NCI-H1048 (cell line): ENCODE measurements around the gene CDK19.
"Not testable (repeated sequence)": the region's sequence is repeated elsewhere in the genome, so short reads cannot be mapped to it uniquely, and the experiment has no call there.

Source experiments
- DNase-seq: peaks from one replicate; lab custom pipeline; 2025; lab: John Stamatoyannopoulos, UW

CDK19 gene

DNA sequence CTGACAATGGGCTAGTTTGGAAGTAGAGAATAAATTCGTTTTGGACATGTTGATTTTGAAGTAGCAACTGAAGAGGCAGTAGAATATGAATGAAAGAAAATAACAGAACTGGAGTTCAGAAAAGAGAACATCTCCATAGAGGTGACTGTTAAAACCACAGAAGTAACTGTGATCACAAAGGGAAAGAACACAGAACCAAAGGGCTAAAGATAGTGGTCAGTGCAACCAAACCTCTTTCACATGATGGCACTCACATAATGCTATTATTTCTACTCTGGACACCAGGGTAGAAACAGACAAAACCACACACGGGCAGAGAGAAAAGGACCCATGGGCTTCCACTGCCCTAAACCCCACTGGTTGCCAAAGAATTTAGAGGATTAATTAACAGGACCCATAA is 58.5 kb downstream of the CDK19 start:
- DNase-seq: no peak

DNA sequence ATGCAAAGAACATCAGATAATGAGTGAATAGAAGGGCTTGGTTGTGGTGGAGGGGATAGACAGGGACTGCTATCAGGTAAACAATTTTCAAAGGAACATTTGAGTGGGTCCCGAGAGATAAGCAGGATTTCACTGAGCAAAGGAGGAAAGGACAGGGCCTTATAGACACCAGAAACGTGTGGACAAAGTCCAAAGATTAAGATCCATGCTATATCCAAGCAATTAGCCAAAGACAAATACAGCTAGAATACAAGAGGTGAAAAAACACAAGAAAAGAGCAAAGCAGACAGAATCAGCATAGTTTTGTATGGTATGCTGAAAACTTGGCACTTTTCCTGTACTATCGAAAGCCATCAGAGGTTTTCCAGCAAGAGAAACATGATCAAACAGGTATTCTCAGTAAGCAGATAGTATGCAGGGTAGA is 59.8 kb downstream of the CDK19 start:
- DNase-seq: no peak

DNA sequence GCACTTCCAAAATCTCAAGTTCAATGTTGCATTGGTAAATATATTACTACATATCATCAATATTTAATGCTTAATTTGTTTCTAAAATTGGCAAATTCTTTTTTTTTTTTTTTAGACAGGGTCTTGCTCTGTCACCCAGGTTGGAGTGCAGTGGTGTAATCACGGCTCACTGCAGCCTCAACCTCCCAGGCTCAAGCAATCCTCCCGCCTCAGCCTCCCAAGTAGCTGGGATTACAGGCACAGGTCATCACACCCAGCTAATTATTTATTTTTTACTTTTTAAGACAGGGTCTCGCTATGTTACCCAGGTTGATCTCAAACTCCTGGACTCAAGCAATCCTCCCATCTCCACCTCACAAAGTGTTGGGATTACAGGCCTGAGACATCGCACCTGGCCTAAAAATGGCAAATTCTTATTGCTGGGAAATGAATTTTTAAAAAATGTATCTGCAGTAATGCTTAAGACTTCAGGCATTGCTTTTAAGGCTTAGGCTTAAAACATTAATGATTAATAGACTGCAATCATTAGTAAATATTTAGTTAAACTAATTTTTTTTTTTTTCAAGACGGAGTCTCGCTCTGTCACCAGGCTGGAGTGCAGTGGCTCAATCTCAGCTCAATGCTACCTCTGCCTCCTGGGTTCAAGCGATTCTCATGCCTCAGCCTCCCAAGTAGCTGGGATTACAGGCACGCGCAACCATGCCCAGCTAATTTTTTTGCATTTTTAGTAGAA is 61.2 kb downstream of the CDK19 start:
- DNase-seq: not testable (repeated sequence)

DNA sequence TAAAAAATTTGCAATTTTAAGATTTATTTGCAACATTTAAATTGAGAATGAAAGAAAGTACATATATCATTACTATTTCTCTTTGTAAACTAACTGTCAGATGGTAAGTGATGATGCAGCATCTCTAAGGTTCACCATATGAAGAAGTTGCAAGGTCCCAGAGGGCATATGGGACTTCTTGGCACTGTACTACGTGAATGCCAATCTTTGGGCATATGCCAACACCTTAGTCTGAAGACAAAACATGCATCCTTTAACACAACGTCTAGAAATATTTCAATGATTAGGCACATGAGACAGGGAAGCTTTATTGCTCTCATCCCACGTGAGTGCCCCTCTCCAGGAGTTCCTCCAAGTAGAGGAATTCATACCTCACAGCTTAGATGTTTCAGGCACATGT is 66.8 kb downstream of the CDK19 start:
- DNase-seq: no peak

DNA sequence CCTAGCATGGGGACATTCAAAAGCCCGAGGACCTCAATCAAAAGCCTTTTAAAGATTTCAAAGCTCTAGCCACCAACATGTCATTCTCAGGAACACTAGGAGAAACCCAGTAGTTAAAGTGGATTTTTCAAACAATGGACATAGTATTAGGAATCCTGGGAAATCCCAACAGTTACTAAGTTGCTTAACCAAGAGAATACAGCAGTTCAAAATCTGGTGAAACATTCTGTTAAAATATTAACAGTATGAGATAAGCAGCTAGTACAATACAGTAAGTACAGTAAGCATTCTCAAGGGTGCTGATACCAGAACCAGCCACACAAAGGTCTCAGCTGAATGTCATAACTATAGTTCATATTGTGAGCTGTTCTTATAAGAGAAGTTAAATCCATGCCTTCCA is 68.6 kb downstream of the CDK19 start:
- DNase-seq: no peak

DNA sequence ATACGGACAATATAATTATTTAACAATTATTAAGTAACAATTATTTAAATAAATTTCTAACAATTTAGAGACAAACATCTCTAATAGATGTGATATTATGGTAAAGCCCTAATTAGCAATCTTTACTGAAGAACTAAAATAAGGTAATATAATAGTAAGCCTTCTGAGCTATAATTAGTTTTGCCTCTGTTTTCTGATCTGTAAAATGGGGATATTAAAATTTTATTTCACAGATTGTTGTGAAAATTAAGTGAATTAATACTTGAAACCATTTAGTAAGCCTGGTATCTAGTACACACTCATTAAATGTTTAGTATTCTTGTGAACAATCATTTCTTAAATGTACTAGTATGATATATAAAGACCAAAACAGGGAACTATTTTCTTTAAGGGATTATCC is 70.3 kb downstream of the CDK19 start:
- DNase-seq: no peak

DNA sequence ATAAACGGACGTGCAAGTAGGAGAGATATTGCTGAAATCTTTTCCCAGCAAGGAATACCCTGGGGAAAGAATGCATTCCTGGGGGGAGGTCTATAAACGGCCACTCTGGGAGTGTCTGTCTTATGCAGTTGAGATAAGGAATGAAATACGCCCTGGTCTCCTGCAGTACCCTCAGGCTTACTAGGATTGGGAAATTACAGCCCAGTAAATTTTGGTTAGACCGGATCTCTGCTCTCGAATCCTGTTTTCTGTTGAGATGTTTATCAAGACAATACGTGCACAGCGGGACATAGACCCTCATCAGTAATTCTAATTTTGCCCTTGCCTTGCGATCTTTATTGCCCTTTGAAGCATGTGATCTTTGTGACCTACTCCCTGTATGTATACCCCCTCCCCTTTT is 72.7 kb downstream of the CDK19 start:
- DNase-seq: not testable (repeated sequence)

DNA sequence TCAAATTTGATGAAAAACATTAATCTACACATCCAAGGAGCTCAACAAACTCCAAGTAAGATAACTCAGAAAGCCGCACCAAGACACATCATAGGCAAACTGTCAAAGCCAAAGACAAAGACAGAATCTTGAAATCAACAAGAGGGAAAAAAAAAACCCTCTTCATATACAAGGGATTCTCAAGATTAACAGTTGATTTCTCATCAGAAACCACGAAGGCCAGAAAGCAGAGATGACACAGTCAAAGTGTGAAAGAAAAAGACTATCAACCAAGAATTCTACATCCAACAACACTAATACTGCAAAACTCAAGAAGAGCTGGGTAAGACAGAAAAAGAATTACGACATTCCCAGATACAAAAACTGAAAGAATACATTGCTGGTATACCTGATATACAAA is 73.8 kb downstream of the CDK19 start:
- no peak for DNase-seq

DNA sequence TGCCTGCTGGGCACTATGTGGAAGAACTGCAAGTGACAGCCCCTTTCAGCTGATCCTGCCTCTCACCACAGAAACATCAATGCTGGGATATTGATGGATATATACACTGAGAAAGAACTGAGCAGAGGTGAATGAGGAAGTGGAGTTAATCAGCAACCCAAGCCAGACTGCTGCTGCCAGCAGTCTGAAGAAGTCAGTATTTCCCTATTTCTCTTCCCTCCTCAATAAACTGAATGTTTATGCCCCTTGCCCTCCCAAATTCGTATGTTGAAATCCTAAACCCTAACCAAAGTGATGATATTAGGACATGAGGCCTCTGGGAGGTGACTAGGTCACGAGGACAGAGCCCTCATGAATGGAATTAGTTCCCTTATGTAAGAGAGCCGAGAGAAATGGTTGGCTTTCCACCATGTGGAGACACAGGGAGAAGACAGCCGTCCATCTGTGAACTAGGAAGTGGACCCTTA is 76.3 kb downstream of the CDK19 start:
- no peak for DNase-seq

DNA sequence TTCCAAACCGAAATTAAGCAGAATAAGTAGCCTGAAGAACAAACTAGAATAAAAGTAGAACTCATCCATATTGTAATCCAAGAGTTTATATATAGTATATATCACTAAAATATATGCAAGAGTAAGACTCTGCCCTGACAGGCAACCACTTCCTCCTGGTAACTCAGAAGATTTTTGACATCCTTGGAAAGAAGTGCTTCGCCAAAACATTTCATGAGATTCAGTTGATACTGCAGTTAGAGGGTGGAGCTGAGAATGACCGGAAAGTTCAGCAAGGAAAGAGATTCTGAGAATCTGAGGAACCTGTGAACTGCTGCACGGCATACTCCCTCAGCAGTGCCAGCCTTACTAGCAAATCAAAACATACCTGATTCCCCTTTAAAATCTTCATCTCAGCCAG is 79.6 kb downstream of the CDK19 start:
- DNase-seq: no peak

DNA sequence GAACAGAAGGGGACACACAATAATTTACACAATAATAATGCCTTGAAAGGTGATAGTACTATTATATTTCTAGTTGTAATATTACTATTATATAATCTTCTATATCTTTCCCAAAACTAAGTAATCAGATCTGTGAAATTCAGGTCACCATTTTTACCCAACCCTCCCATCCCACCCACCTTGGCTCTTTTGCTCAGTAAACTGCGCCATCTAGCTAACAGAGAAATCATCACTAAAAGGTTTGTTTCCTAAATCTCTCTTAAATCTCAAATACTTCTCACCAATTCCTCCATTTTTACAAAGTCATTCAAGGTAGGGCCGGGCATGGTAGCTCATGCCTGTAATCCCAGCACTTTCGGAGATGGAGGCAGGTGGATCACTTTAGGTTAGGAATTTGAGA is 83.4 kb downstream of the CDK19 start:
- no peak for DNase-seq

DNA sequence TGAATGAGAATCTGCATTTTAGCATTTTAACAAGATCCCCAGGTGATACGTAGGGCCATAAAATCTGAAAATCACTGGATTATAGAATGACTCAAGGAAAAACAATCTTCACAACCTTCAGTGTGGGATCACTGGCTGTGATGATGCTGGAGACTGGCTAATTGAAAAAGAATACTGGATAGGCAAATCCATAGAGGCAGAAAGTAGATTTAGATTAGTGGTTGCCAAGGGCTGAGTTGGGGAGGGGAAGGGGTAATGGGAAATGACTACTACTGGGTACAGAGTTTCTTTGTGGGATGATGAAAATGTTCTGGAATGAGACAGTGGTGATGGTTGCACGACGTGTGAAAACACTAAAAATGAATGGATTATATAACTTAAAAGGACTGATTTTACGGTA is 84.1 kb downstream of the CDK19 start:
- no peak for DNase-seq

DNA sequence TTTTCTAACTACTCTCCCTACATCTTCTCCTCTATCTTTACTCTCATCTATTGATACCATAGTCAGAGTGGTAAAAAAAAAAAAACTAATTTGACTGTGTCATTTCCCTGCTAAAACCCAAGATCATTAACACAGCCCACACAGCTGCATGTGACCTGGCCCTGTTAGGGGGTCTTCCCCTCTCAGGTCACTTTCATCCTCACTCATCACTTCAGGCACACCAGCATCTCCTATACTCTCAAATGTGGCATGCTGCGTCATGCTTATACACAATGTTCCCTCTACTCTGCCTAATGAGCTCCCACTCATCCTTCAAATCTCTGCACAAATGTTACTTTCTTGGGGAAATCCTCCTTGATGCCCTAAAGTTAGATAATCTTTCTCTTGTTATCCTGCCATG is 86.8 kb downstream of the CDK19 start:
- DNase-seq: no peak

DNA sequence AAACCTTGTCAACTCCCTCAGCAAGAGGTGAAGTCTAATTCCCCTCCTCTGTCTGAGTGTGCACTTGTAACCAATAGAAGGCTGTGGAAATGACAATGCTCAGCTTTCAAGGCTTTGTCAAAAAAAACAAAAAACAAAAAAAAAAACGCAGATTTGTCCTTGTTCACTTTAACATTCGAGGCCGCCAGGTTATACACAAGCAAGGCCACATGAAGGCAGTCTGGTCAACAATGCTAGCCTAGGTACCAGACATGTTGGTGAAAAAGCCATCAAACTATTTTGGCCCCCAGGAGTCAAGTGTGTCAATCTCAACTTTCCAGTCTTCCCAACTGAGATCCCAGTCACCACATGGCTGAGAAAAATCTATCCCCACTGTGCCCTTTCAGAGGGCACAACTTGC is 92.3 kb downstream of the CDK19 start:
- DNase-seq: no peak

DNA sequence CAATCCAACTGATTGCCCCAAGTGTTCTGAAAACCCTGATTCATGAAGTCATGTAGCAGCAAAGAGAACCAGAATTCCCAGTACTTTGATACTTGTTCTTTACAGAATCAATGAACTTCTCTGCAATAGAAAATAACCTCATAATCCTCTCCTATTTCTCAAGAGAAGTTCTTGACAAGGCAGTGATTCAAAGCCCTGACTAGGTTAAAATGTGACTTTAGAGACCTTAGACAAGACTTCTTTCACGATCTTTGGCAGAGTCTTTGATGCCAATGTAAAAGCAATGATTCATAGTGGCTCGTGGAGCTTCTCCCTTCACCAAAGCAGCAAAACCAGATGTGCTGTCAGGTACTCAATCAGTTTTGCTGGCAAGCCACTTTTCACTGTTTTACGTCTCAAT is 95.2 kb downstream of the CDK19 start:
- no peak for DNase-seq

DNA sequence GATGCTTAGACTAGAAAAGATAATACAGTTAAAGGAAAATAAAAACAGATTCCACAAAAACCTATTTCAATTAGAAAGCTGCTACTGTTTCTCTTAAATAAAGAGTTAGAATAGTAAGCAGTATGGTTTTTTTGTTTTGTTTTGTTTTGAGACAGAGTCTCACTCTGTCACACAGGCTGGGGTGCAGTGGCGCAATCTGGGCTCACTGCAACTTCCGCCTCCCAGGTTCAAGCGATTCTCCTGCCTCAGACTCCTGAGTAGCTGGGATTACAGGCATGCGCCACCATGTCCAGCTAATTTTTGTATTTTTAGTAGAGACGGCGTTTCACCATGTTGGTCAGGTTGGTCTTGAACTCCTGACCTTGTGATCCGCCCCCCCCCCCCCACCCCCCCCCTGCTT is 95.7 kb downstream of the CDK19 start:
- not testable (repeated sequence) for DNase-seq

DNA sequence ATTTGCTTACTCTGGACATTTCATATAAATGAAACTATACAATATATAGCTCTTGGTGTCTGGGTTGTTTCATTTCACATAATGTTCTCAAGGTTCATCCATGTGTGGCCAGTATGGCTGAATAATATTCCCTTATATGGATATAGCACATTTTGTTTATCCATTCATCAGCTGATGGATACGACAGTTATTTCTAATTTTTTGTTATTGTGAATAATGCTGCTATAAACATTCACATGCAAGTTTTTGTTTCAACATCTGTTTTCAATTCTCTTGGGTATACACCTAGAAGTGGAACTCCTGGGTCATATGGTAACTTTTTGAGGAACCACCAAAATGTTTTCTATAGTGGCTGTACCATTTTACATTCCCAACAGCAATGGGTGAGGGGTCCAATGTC is 101.1 kb downstream of the CDK19 start:
- DNase-seq: no peak

DNA sequence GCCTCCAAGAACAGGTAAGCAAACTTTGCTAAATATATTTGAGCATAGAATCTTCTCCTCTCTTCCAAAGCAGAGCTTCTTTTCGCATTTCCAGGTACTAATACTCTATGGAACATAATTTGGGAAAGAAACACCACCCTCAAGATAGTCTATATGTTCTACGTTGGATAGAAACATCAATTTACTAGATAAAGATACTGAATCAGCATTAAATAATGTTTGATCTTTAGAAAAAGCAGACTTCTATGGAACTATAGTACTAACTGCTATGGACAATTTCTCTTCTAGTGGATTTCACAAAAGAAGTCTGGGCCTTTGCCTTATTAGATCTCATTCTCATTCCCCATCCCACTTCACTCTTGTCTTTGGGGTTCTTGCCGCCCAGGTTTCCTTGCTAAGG is 103.0 kb downstream of the CDK19 start:
- no peak for DNase-seq

DNA sequence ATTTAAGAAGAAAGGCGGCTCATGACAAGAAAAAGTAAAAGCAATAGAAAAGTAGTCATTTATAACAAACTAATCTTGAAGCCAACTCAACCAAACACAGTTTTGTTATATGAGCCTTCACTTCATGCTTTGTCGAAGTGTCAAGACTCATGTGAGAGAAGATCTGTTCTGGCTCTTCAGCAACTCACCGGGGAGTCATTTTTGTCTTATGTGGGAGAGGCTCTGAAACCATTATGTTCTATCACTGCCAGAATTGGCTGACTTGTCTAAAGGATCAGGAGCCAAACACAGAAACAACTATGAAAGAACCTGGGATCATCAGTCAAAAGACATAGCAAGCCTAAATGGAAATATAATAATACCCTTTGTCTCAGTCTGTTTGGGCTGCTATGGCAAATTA is 105.2 kb downstream of the CDK19 start:
- DNase-seq: no peak

DNA sequence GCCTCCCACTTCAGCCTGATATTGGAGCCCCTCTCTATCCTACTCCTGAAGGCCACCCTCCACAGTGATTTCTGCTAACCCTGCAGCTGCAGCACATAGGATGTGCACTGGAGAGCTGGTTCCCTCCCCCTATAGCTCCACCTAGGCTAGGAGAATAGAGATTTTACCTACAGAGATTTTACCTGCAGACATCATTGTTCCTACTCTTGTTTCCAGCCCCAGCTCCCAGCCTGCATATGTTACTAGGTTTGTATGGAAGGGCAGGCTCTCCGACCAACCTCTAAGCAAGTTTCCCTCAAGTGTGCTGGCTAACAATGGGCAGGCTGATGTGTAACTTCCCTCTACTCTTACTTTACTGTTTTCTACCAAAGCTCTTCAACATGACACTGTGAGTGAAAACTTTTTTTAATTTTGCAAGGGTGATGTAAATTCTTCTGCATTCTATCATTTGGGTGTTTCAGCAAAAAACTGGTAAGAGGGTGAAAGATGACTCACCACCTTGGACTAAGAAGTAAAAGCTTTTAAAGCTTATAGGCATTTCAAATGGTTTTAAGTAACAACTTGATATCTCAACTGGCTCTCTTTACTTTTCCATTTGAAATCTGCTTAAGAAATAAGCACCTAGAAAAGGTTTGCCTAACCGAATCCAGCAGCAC is 106.8 kb downstream of the CDK19 start:
- no peak for DNase-seq

DNA sequence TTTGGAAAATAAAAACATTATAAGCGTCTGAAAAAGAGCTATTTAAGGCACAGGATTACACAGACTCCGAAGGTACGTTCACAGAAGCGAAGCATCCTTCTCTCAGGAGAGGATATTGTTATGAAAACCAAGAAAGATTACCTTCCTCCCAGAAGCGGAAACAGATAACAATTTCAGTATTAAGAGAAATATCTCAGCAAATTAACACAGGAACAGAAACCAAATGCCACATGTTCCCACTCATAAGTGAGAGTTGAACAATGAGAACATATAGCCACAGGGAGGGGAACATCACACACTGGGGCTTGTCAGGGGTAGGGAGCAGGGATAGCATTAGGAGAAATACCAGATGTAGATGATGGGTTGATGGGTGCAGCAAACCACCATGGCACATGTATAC is 109.7 kb downstream of the CDK19 start:
- no peak for DNase-seq

DNA sequence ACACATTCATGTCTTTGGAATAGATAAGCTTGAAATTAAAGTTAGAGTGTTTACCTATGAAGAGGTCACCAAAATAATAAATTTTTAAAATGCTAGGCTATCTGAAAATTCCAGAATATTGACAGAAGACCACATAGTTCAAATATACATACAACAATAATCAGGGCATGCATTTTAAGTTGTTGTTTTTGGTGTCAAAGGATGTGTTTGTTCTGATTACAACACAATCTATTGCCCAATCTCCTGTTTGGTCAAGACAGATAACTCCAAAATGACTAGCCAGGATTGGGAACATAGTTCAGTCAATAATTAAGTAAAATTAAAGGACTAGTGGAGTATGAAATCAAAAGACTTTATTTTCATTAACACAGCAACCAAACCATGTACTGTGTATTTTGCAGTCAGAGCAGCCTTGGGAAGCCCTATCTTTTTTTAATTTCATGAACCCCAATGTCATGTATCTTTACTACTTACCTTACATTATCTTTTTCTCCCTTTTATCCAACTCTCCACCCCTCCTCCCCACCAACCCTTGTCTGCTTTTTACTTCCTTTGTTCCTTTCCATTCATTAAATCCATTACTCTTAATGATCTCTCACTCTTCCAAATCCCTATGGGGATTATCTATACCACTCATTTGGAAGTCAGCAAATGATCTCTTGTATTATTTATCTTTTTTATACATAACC is 111.2 kb downstream of the CDK19 start:
- DNase-seq: no peak
